Retinal pigment epithelial cell (primary cell): ENCODE measurements around the gene CANX.

Experiments used
- DNase-seq: peaks from one replicate; pipeline ENCODE4 v3.0.0-alpha.2; 2010; ENCODE audit warnings: low read depth
- H3K4me3 ChIP-seq: 2 replicates; pipeline ENCODE4 v1.5.1; 2011; ENCODE audit warnings: mild to moderate bottlenecking, low read length, control low read depth, moderate library complexity
- TF ChIP-seq, protein P1 (sequence below): conservative IDR thresholded peaks from 2 replicates; pipeline ENCODE4 v1.5.1; 2011; ENCODE audit warnings: low read depth, low read length, control low read depth, inconsistent platforms

Gene CANX

GRCh38 chr5:179774442-179774841, 75.7 kb downstream of the CANX start:
- H3K4me3 ChIP-seq = no peak overlapping the region
- no peak for DNase-seq
- TF ChIP-seq, protein P1, sequence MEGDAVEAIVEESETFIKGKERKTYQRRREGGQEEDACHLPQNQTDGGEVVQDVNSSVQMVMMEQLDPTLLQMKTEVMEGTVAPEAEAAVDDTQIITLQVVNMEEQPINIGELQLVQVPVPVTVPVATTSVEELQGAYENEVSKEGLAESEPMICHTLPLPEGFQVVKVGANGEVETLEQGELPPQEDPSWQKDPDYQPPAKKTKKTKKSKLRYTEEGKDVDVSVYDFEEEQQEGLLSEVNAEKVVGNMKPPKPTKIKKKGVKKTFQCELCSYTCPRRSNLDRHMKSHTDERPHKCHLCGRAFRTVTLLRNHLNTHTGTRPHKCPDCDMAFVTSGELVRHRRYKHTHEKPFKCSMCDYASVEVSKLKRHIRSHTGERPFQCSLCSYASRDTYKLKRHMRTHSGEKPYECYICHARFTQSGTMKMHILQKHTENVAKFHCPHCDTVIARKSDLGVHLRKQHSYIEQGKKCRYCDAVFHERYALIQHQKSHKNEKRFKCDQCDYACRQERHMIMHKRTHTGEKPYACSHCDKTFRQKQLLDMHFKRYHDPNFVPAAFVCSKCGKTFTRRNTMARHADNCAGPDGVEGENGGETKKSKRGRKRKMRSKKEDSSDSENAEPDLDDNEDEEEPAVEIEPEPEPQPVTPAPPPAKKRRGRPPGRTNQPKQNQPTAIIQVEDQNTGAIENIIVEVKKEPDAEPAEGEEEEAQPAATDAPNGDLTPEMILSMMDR = no peak

DNA sequence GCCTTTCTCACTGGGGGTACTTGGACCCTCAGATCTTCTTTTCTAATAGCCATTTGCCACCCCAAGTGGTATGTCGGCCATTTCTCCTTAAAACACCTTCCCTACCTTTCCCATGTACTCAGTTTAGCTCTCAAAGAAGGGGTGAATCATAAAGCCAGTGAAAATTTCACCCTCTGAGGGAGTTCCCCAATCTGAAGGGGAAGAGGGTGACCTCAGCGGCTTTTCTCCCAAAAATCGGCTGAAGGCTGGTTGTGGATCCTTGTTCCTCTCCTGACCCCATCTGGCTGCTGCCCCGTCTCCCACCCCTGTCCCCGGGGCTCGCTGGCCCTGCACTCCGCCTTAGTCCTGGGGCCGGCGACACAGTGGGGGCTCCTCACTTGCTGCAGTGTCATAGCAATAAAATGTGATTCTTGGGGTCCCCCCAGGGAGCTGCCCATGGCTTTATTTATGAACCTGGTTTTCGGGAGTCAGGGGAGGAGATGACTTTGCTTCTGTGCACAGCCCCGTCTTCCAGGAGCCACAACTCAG, 77.7 kb downstream of the CANX start:
- no peak overlapping the region for H3K4me3 ChIP-seq
- TF ChIP-seq, protein P1 = no peak
- no peak for DNase-seq

- TF ChIP-seq, protein P1 = no peak
- no peak overlapping the region for H3K4me3 ChIP-seq
- DNase-seq = no peak
These were observed 78.7 kb downstream of the CANX start for GRCh38 chr5:179777456-179777855.

GRCh38 chr5:179777909-179778308, 79.1 kb downstream of the CANX start:
- H3K4me3 ChIP-seq = no peak overlapping the region
- no peak for DNase-seq
- TF ChIP-seq, protein P1 = no peak

- H3K4me3 ChIP-seq = no peak overlapping the region
- TF ChIP-seq, protein P1 = no peak
- no peak for DNase-seq
These were observed 79.8 kb downstream of the CANX start for GRCh38 chr5:179778591-179778990.

DNA sequence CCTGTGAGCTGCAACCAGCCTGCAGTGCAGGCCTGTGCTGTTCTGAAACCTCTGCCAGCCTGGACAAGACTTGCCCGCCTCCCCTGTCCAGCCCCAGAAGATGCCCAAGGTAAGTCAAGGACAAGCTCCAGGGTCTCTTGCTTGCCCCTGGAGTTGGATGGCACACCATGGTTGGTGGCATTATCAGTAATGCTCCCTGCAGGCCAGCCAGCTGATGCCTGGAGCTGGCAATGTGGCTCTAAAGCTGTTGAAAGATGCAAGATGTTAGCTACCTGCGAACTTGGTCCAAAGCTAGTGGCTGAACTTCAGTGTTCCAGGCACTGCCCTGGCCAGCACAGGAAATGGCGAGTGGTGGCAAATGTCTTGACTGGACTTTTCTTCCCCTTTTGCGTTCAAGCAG, 81.1 kb downstream of the CANX start:
- DNase-seq = no peak
- TF ChIP-seq, protein P1 = no peak
- no peak overlapping the region for H3K4me3 ChIP-seq

GRCh38 chr5:179780362-179780761, 81.6 kb downstream of the CANX start:
- no peak for DNase-seq
- H3K4me3 ChIP-seq = no peak overlapping the region

More at GRCh38 chr5:179780362-179780761, 81.6 kb downstream of the CANX start:
- TF ChIP-seq, protein P1 = no peak
